OCI-LY3 (cell line): ENCODE results near the gene CAMTA2.

Experiments
- EZH2phosphoT487 ChIP-seq: fragments of 200-600 bp; shearing (Covaris generic); IDR thresholded peaks from 2 replicates; pipeline ENCODE4 v1.6.1; 2018; ENCODE audit warnings: antibody characterized with exemption, mixed run types, low read depth
- TF ChIP-seq, protein P1 (sequence below): fragments of 200-600, 300-600 bp; sonication (generic); IDR thresholded peaks from 2 replicates; pipeline ENCODE4 v1.5.1; 2014; ENCODE audit warnings: antibody characterized with exemption, low read length, low read depth

DNA sequence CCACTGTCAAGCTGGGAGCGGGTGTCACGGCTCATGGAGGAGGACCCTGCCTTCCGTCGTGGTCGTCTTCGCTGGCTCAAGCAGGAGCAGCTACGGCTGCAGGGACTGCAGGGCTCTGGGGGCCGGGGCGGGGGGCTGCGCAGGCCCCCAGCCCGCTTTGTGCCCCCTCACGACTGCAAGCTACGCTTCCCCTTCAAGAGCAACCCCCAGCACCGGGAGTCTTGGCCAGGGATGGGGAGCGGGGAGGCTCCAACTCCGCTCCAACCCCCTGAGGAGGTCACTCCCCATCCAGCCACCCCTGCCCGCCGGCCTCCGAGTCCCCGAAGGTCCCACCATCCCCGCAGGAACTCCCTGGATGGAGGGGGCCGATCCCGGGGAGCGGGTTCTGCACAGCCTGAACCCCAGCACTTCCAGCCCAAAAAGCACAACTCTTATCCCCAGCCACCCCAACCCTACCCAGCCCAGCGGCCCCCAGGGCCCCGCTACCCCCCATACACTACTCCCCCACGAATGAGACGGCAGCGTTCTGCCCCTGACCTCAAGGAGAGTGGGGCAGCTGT, 36.2 kb upstream of the CAMTA2 start:
- TF ChIP-seq, protein P1, sequence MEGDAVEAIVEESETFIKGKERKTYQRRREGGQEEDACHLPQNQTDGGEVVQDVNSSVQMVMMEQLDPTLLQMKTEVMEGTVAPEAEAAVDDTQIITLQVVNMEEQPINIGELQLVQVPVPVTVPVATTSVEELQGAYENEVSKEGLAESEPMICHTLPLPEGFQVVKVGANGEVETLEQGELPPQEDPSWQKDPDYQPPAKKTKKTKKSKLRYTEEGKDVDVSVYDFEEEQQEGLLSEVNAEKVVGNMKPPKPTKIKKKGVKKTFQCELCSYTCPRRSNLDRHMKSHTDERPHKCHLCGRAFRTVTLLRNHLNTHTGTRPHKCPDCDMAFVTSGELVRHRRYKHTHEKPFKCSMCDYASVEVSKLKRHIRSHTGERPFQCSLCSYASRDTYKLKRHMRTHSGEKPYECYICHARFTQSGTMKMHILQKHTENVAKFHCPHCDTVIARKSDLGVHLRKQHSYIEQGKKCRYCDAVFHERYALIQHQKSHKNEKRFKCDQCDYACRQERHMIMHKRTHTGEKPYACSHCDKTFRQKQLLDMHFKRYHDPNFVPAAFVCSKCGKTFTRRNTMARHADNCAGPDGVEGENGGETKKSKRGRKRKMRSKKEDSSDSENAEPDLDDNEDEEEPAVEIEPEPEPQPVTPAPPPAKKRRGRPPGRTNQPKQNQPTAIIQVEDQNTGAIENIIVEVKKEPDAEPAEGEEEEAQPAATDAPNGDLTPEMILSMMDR: no peak
- TF ChIP-seq EZH2phosphoT487: no peak
